ENCODE data around the gene DDX5. TPM values are rescaled to one million over a fixed set of nuclear protein-coding genes. Genes with fewer than 3 reads are reported as not detected.

DDX5 gene
- total and polyA plus RNA-seq, 2 of the 13 experiments (the other 11 are each of a cell fraction or from before 2014, with no cell fraction given): 503 to 684 TPM

GRCh38 chr17:64508683-64509082 lies 2.6 kb upstream of the DDX5 start (continued):
- TF ChIP-seq AKAP8 (CRISPR knock-in tag; IDR thresholded peaks at IDR 0.05) (no peak), HOXA7 (CRISPR knock-in tag; IDR thresholded peaks at IDR 0.05) (no peak), HOXD1 (CRISPR knock-in tag; IDR thresholded peaks at IDR 0.05) (no peak), ZNF646 (CRISPR knock-in tag; IDR thresholded peaks at IDR 0.05) (no peak), MED13 (CRISPR knock-in tag; IDR thresholded peaks at IDR 0.05) (no peak)

GRCh38 chr17:64507413-64507782 lies 1.3 kb upstream of the DDX5 start:
- Histone ChIP-seq H3K27ac (ENCODE audit: extremely low read length, insufficient read depth, low read length) (peak overlapping the region; percentile 99), H4K20me1 (ENCODE audit: insufficient read depth, low read length) (peaks cover 45% of the 10 kb centered on the region), H3K36me3 (replicated peaks in 1 of 2; ENCODE audit: control insufficient read depth in 1 of 2, insufficient read depth in 2 of 2, low read length in 2 of 2) (peaks cover 16 to 53% of the 10 kb centered on the region in 2 experiments), H3K4me2 (ENCODE audit: low read depth, low read length) (peak overlapping the region; percentile 81), H3K27me3 (ENCODE audit: control insufficient read depth in 1 of 2, insufficient read depth in 2 of 2, low read length in 2 of 2) (peaks cover 0 to 3% of the 10 kb centered on the region in 2 experiments; a peak in 1 of 5 replicates), H3K79me2 (ENCODE audit: insufficient read depth, low read length) (peaks cover 68% of the 10 kb centered on the region), H2AFZ (ENCODE audit: low read length) (no peak overlapping the region), H3K4me1 (ENCODE audit: insufficient read depth, low read length) (peaks cover 37% of the 10 kb centered on the region), H3K4me3 (replicated peaks in 1 of 3; ENCODE audit: insufficient read depth in 1 of 3, low read depth in 2 of 3, low read length in 3 of 3) (peak overlapping the region; percentile 94 to 100 (median 99)), H3K9me3 (ENCODE audit: low read length) (no peaks in the 10 kb centered on the region), H3K9ac (ENCODE audit: insufficient read depth, low read depth, low read length) (peak overlapping the region; percentile 100)
- ChIA-PET POLR2A (interaction anchor here (0.9 to 4.1 kb wide), 20 partner anchors 9 to 734 kb away, joined by 3 to 202 read pairs (median 5); partner anchors contain the start of genes CCDC47, DDX42, POLG2 and SMURF2), CTCF (ENCODE audit: low intra/inter-chr PET ratio, low total read pairs) (no interaction called here)
- peak; percentile 76 for DNase-seq (ENCODE audit: low spot score)
- 2% methylated on average over 11 of the region's 13 CpGs for WGBS (ENCODE audit: low lambda C conversion rate)
- intact Hi-C loops (cut with micrococcal nuclease; ENCODE audit: unreplicated experiment): loop anchor here (5.0 kb wide), 1 partner anchor 155 kb away; the partner anchor contains the start of gene SMURF2
- FAIRE-seq: peak; percentile 44
- in situ Hi-C loops (cut with HindIII; ENCODE audit: extremely low pct_ligation_motif_present, low pct_unique_long_range_greater_than_20kb): loop anchor here (10.0 kb wide), 1 partner anchor 663 kb away; the partner anchor contains the start of gene SMARCD2
- no TSS peak for BruUV-seq (replicated peaks)
- peak; percentile 49 for ATAC-seq
- TF ChIP-seq ZNF44 (CRISPR knock-in tag; IDR thresholded peaks at IDR 0.05): 0 out of 2 replicates have a peak, but pooled peaks have one; percentile 83
- TF ChIP-seq ZNF331 (CRISPR knock-in tag; IDR thresholded peaks at IDR 0.05): 0 out of 2 replicates have a peak, but pooled peaks have one; percentile 15
- TF ChIP-seq HOMEZ (CRISPR knock-in tag; IDR thresholded peaks at IDR 0.05; ENCODE audit: low read depth): 0 out of 2 replicates have a peak, but pooled peaks have one; percentile 4
- no peak for TF ChIP-seq MIER3 (CRISPR knock-in tag; IDR thresholded peaks at IDR 0.05; ENCODE audit: borderline replicate concordance)
- no peak for TF ChIP-seq FOXC1 (CRISPR knock-in tag; IDR thresholded peaks at IDR 0.05; ENCODE audit: borderline replicate concordance)
- 0 out of 2 replicates have a peak, but pooled peaks have one; percentile 6 for TF ChIP-seq ZFP36L1 (CRISPR knock-in tag; IDR thresholded peaks at IDR 0.05)
- TF ChIP-seq ASH2L (IDR thresholded peaks at IDR 0.05; ENCODE audit: insufficient read length, low read depth, low read length): peak; percentile 37
- peak; percentile 11 for TF ChIP-seq U2AF1 (optimal IDR thresholded peaks at IDR 0.05; ENCODE audit: low read depth, low read length)

All from HepG2 (cell line).